CD14-positive monocyte (primary cell): ENCODE measurements around the gene NAPG. TPM values are rescaled to one million over a fixed set of nuclear protein-coding genes. Genes with fewer than 3 reads are reported as not detected.

Experiments used
- DNase-seq, 3 donors: peaks; one replicate each; pipeline ENCODE4 v3.0.0-alpha.2; 2011 to 2022
- H2AFZ ChIP-seq: 2 replicates; pipeline ENCODE4 v1.6.0; 2012; ENCODE audit warnings: mild to moderate bottlenecking, low read depth, low read length, inconsistent platforms; ENCODE audit not compliant: insufficient read depth, poor library complexity, severe bottlenecking
- H3K27ac ChIP-seq, 2 donors: 1 replicate in 1 of 2; 2 replicates in 1 of 2; pipeline ENCODE4 v1.5.1; 2012 to 2013; ENCODE audit warnings: low read length in 2 of 2, control low read depth in 1 of 2, inconsistent platforms in 1 of 2, low read depth in 1 of 2, mild to moderate bottlenecking in 1 of 2
- H3K27me3 ChIP-seq, 2 donors: one replicate each; pipeline versions ENCODE4 v1.6.0 to v1.6.1; 2011 to 2013; ENCODE audit warnings: low read length in 2 of 2; ENCODE audit not compliant: control insufficient read depth in 2 of 2, insufficient read depth in 2 of 2
- H3K36me3 ChIP-seq, 2 donors: replicated peaks in 1 of 2; 1 replicate in 1 of 2; 2 replicates in 1 of 2; pipeline versions ENCODE4 v1.5.1 to v1.6.1; 2012 to 2013; ENCODE audit warnings: low read length in 2 of 2, control low read depth in 1 of 2, inconsistent platforms in 1 of 2, mild to moderate bottlenecking in 1 of 2; ENCODE audit not compliant: insufficient read depth in 2 of 2, control insufficient read depth in 1 of 2
- H3K4me1 ChIP-seq, 2 donors: 1 replicate in 1 of 2; 2 replicates in 1 of 2; pipeline versions ENCODE4 v1.5.1 to v1.6.1; 2012 to 2013; ENCODE audit warnings: low read length in 2 of 2, control low read depth in 1 of 2, inconsistent platforms in 1 of 2, mild to moderate bottlenecking in 1 of 2, moderate library complexity in 1 of 2; ENCODE audit not compliant: insufficient read depth in 2 of 2, control insufficient read depth in 1 of 2
- H3K4me2 ChIP-seq: replicated peaks from 2 replicates; pipeline ENCODE3; 2012; ENCODE audit warnings: low read length, moderate library complexity, mild to moderate bottlenecking; ENCODE audit not compliant: poor library complexity, severe bottlenecking; ENCODE audit errors: extremely low read depth
- H3K4me3 ChIP-seq, 3 experiments: fragments of 200-600 bp in 1 of 3; sonication (generic) in 1 of 3; replicated peaks in 1 of 3; 1 replicate in 2 of 3; 2 replicates in 1 of 3; pipeline ENCODE4 v1.5.1; 2011 to 2013; ENCODE audit warnings: low read length in 3 of 3, mild to moderate bottlenecking in 3 of 3, control low read depth in 2 of 3, low read depth in 2 of 3, inconsistent platforms in 1 of 3, moderate library complexity in 1 of 3
- H3K79me2 ChIP-seq: 2 replicates; pipeline ENCODE4 v1.6.0; 2012; ENCODE audit warnings: mild to moderate bottlenecking, control low read depth, inconsistent platforms, low read length, moderate library complexity; ENCODE audit not compliant: insufficient read depth
- H3K9ac ChIP-seq: 2 replicates; pipeline ENCODE4 v1.6.0; 2017; ENCODE audit warnings: low read length, mild to moderate bottlenecking; ENCODE audit not compliant: insufficient read depth, poor library complexity, severe bottlenecking
- H3K9me3 ChIP-seq, 2 donors: replicated peaks in 1 of 2; 1 replicate in 1 of 2; 2 replicates in 1 of 2; pipeline versions ENCODE4 v1.5.1 to v1.6.1; 2012 to 2013; ENCODE audit warnings: low read length in 2 of 2, control low read depth in 1 of 2; ENCODE audit not compliant: control insufficient read depth in 1 of 2, insufficient read depth in 1 of 2
- H4K20me1 ChIP-seq: 2 replicates; pipeline ENCODE4 v1.6.0; 2012; ENCODE audit warnings: mild to moderate bottlenecking, low read length, control low read depth, moderate library complexity; ENCODE audit not compliant: insufficient read depth
- H3K27ac Mint-ChIP-seq, 7 donors: one replicate each; pipeline ENCODE4 v1.8.0; 2020; ENCODE audit warnings: mild to moderate bottlenecking in 7 of 7, mixed read lengths in 7 of 7, moderate library complexity in 6 of 7, inconsistent platforms in 2 of 7
- H3K27me3 Mint-ChIP-seq, 3 donors: one replicate each; pipeline ENCODE4 v1.8.0; 2021 to 2022; ENCODE audit warnings: low read depth in 3 of 3, mild to moderate bottlenecking in 3 of 3, mixed read lengths in 3 of 3, moderate library complexity in 3 of 3, inconsistent platforms in 1 of 3
- H3K36me3 Mint-ChIP-seq, 2 donors: one replicate each; pipeline ENCODE4 v1.8.0; 2020; ENCODE audit warnings: mixed read lengths in 2 of 2, inconsistent platforms in 1 of 2, mild to moderate bottlenecking in 1 of 2
- H3K4me1 Mint-ChIP-seq: one replicate; pipeline ENCODE4 v1.8.0; 2020; ENCODE audit warnings: mild to moderate bottlenecking, mixed read lengths
- H3K4me3 Mint-ChIP-seq, 2 donors: one replicate each; pipeline ENCODE4 v1.8.0; 2020; ENCODE audit warnings: mild to moderate bottlenecking in 2 of 2, mixed read lengths in 2 of 2, moderate library complexity in 1 of 2
- H3K9me3 Mint-ChIP-seq, 7 donors: one replicate each; pipeline ENCODE4 v1.8.0; 2020 to 2022; ENCODE audit warnings: mixed read lengths in 7 of 7, mild to moderate bottlenecking in 6 of 7, moderate library complexity in 6 of 7, inconsistent platforms in 2 of 7
- CTCF ChIP-seq: fragments of 200-600 bp; IDR thresholded peaks from one replicate; pipeline ENCODE4 v1.8.0; 2022; ENCODE audit warnings: antibody characterized with exemption, mild to moderate bottlenecking
- WGBS: methylation state at CpG from one replicate; pipeline ENCODE4 v1.1.5; 2013; ENCODE audit warnings: missing lambda C conversion rate; ENCODE audit not compliant: insufficient coverage; 5-methylcytosine and 5-hydroxymethylcytosine counted together
- intact Hi-C, 2 donors: fragments of 100-400 bp; cut with micrococcal nuclease; formaldehyde crosslinking; loops; one replicate each; pipeline versions ENCODE4 v1.15.0 to v1.15.1; 2023
- polyA plus RNA-seq, 3 donors: library from polyadenylated mRNA; depleted of rRNA in 1 of 3; unstranded in 2 of 3; stranded (reverse) in 1 of 3; fragments of 300-500 nt in 2 of 3; fragments of >200 nt in 1 of 3; fragmentation: Illumina TruSeq in 2 of 3; gene quantifications; 1 replicate in 2 of 3; 2 replicates in 1 of 3; pipeline ENCODE4 v1.2.3, GENCODE V29; 2012 to 2021

Gene NAPG
- polyA plus RNA-seq, 3 donors, result 14.8 to 17.5 (median 15.9) TPM

DNA sequence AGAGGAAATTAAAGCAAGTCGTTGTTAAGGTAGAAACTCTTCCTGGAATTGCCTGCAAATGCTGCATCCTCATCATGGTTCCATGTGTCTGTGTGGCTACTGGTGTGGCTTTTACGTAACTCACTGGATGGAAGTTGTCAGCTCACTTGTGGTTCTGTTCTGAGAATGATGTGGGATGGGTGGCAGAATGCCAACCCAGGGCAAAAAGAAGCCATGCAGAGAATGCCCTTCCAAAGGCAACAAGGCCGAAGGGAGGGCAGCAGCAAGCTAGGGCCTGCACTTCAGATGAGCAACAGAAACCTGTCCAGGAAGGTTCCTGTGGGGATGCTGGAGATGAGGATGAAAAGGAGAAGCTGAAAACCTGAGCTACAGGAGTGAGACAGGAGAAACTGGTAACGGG is 10.4 kb upstream of the NAPG start:
- no peaks in the 10 kb centered on the region for H3K36me3 ChIP-seq
- Mint-ChIP-seq H3K9me3 (peaks cover 4 to 9% (median 6%) of the 10 kb centered on the region in 7 donors), H3K4me3 (no peak overlapping the region), H3K27ac (peak overlapping the region in 5 of 7 donors; percentile 0 to 75 (median 56)), H3K4me1 (peaks cover 57% of the 10 kb centered on the region), H3K27me3 (peaks cover 0 to 4% (median 2%) of the 10 kb centered on the region in 3 donors), H3K36me3 (peaks cover 3 to 4% of the 10 kb centered on the region in 2 donors)
- H3K4me1 ChIP-seq, result peaks cover 51 to 55% of the 10 kb centered on the region in 2 donors
- WGBS, result 43% methylated on average over 4 of the region's 4 CpGs
- H3K27ac ChIP-seq, result no peak overlapping the region
- no peak for DNase-seq
- no peak overlapping the region for H3K9ac ChIP-seq
- H2AFZ ChIP-seq, result no peak overlapping the region
- TF ChIP-seq CTCF, result no peak
- no peaks in the 10 kb centered on the region for H3K27me3 ChIP-seq
- intact Hi-C loops, result loop anchor here (5.0 to 10.0 kb wide), 2 partner anchors 111 to 543 kb away; no protein-coding TSS in a partner anchor
- H4K20me1 ChIP-seq, result no peaks in the 10 kb centered on the region
- no peak overlapping the region for H3K4me2 ChIP-seq
- H3K4me3 ChIP-seq, result no peak overlapping the region
- no peaks in the 10 kb centered on the region for H3K79me2 ChIP-seq
- peaks cover 5 to 7% of the 10 kb centered on the region in 2 donors for H3K9me3 ChIP-seq

DNA sequence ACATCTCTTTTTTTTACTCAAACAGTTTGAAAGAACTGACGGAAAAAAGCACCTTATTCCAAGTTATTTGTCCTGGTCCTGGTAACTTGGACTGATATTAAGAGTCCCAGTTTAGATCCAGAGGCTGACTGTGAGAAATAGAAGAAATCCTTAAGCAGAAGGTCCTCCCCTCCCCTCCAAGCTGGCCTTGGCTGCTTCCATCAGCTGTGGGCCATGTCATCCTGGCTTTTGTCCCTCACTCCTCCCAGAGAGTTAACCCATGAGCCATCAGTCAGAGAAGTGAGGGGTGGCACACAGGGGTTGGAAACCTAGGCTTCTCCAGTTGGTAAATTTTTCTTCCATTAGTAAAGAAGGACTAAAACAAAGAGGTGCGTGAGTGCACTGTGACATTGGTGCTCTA is 9.7 kb upstream of the NAPG start:
- no peak overlapping the region for H3K4me2 ChIP-seq
- peaks cover 51 to 56% of the 10 kb centered on the region in 2 donors for H3K4me1 ChIP-seq
- H3K4me1 Mint-ChIP-seq, result peaks cover 57% of the 10 kb centered on the region
- H3K27me3 ChIP-seq, result no peaks in the 10 kb centered on the region
- no peaks in the 10 kb centered on the region for H3K79me2 ChIP-seq
- intact Hi-C loops, result loop anchor here (5.0 to 10.0 kb wide), 2 partner anchors 111 to 544 kb away; no protein-coding TSS in a partner anchor
- H3K36me3 Mint-ChIP-seq, result peaks cover 3 to 4% of the 10 kb centered on the region in 2 donors
- H3K9me3 Mint-ChIP-seq, result peaks cover 4 to 9% (median 6%) of the 10 kb centered on the region in 7 donors
- WGBS, result 86% methylated on average over 1 of the region's 2 CpGs
- H3K4me3 Mint-ChIP-seq, result no peak overlapping the region
- H3K27ac Mint-ChIP-seq, result no peak overlapping the region
- H3K27ac ChIP-seq, result no peak overlapping the region
- H3K9me3 ChIP-seq, result peaks cover 5 to 7% of the 10 kb centered on the region in 2 donors
- no peak overlapping the region for H2AFZ ChIP-seq
- no peaks in the 10 kb centered on the region for H4K20me1 ChIP-seq
- no peaks in the 10 kb centered on the region for H3K36me3 ChIP-seq
- no peak overlapping the region for H3K4me3 ChIP-seq
- TF ChIP-seq CTCF, result no peak
- H3K27me3 Mint-ChIP-seq, result peaks cover 0 to 4% (median 2%) of the 10 kb centered on the region in 3 donors
- DNase-seq, result no peak
- H3K9ac ChIP-seq, result no peak overlapping the region
